ENCODE data around the gene ABCD3.
A peak's percentile ranks its signal among the peaks of the same experiment; 100 is the strongest.
"Not testable (repeated sequence)": the region's sequence is repeated elsewhere in the genome, so short reads cannot be mapped to it uniquely, and the experiment has no call there.

Gene ABCD3

GRCh38 chr1:94417978-94418663, at the start of gene ABCD3:
Gene ABCD3, plus strand, starts transcription at chr1:94418389. Its CDS starts 90 bp downstream, at chr1:94418479.
- Mint-ChIP-seq H3K4me1 (peaks cover 36% of the 10 kb centered on the region), H3K36me3 (ENCODE audit: low read depth) (no peaks in the 10 kb centered on the region), H3K27me3 (ENCODE audit: low read depth) (no peaks in the 10 kb centered on the region), H3K9me3 (no peaks in the 10 kb centered on the region), H3K27ac (peak within 1 kb of the TSS; percentile 53 to 86 (median 86)), H3K4me3 (peak within 1 kb of the TSS; percentile 91 to 95 (median 95))
- no peak for TF ChIP-seq CTCF (IDR thresholded peaks at IDR 0.05; ENCODE audit: unreplicated experiment in 3 of 3)

GRCh38 chr1:94372771-94373170, 45.4 kb upstream of the ABCD3 start:
- H3K4me3 Mint-ChIP-seq; H3K27me3 Mint-ChIP-seq (ENCODE audit: low read depth); H3K27ac Mint-ChIP-seq; H3K4me1 Mint-ChIP-seq; H3K36me3 Mint-ChIP-seq (ENCODE audit: low read depth): not testable (repeated sequence)
- peaks cover 19% of the 10 kb centered on the region for H3K9me3 Mint-ChIP-seq

- not testable (repeated sequence) for H3K36me3 Mint-ChIP-seq (ENCODE audit: low read depth); H3K4me1 Mint-ChIP-seq; H3K27ac Mint-ChIP-seq; H3K27me3 Mint-ChIP-seq (ENCODE audit: low read depth); H3K4me3 Mint-ChIP-seq
- peaks cover 14% of the 10 kb centered on the region for H3K9me3 Mint-ChIP-seq
Observed at GRCh38 chr1:94373311-94373710, 44.9 kb upstream of the ABCD3 start.

- not testable (repeated sequence) for H3K36me3 Mint-ChIP-seq (ENCODE audit: low read depth); H3K4me3 Mint-ChIP-seq; H3K4me1 Mint-ChIP-seq; H3K27ac Mint-ChIP-seq; H3K27me3 Mint-ChIP-seq (ENCODE audit: low read depth)
- H3K9me3 Mint-ChIP-seq = peaks cover 12% of the 10 kb centered on the region
Observed at GRCh38 chr1:94375666-94376065, 42.5 kb upstream of the ABCD3 start.

GRCh38 chr1:94378493-94378892, 39.7 kb upstream of the ABCD3 start:
- not testable (repeated sequence) for H3K9me3 Mint-ChIP-seq; H3K27me3 Mint-ChIP-seq (ENCODE audit: low read depth); H3K4me1 Mint-ChIP-seq; H3K36me3 Mint-ChIP-seq (ENCODE audit: low read depth); H3K4me3 Mint-ChIP-seq; H3K27ac Mint-ChIP-seq

- H3K27ac Mint-ChIP-seq = no peak overlapping the region
- H3K36me3 Mint-ChIP-seq (ENCODE audit: low read depth) = no peaks in the 10 kb centered on the region
- H3K4me3 Mint-ChIP-seq = no peak overlapping the region
- peaks cover 1% of the 10 kb centered on the region for H3K4me1 Mint-ChIP-seq
- H3K9me3 Mint-ChIP-seq = no peaks in the 10 kb centered on the region
- no peak for TF ChIP-seq CTCF (IDR thresholded peaks at IDR 0.05; ENCODE audit: unreplicated experiment in 3 of 3)
- no peaks in the 10 kb centered on the region for H3K27me3 Mint-ChIP-seq (ENCODE audit: low read depth)
Observed at GRCh38 chr1:94379615-94380014, 38.6 kb upstream of the ABCD3 start.

GRCh38 chr1:94382201-94382600, 36.0 kb upstream of the ABCD3 start:
- H3K9me3 Mint-ChIP-seq = no peaks in the 10 kb centered on the region
- no peak for TF ChIP-seq CTCF (IDR thresholded peaks at IDR 0.05; ENCODE audit: unreplicated experiment in 3 of 3)
- H3K27me3 Mint-ChIP-seq (ENCODE audit: low read depth) = peaks cover 6% of the 10 kb centered on the region
- H3K4me3 Mint-ChIP-seq = no peak overlapping the region
- no peaks in the 10 kb centered on the region for H3K36me3 Mint-ChIP-seq (ENCODE audit: low read depth)
- H3K27ac Mint-ChIP-seq = no peak overlapping the region
- peaks cover 9% of the 10 kb centered on the region for H3K4me1 Mint-ChIP-seq

GRCh38 chr1:94383966-94384408, 34.2 kb upstream of the ABCD3 start:
- Mint-ChIP-seq H3K27ac (peak overlapping the region; percentile 66 to 95 (median 76)), H3K4me1 (peaks cover 9% of the 10 kb centered on the region), H3K27me3 (ENCODE audit: low read depth) (peaks cover 6% of the 10 kb centered on the region), H3K9me3 (peaks cover 4% of the 10 kb centered on the region), H3K36me3 (ENCODE audit: low read depth) (no peaks in the 10 kb centered on the region), H3K4me3 (no peak overlapping the region)
- no peak for TF ChIP-seq CTCF (IDR thresholded peaks at IDR 0.05; ENCODE audit: unreplicated experiment in 3 of 3)
